T follicular helper cell (primary cell): ENCODE measurements around the gene SRSF5.
"Not testable (repeated sequence)": the region's sequence is repeated elsewhere in the genome, so short reads cannot be mapped to it uniquely, and the experiment has no call there.

Source experiments
- DNase-seq: peaks from one replicate; pipeline ENCODE4 v3.0.0-alpha.2; 2020; ENCODE audit warnings: low read depth
- total RNA-seq, 2 experiments: gene quantifications; one replicate each; lab custom pipeline; 2026; lab: John Stamatoyannopoulos, UW

Gene SRSF5
- total RNA-seq = 289 to 579 reads per million in 2 experiments

DNA sequence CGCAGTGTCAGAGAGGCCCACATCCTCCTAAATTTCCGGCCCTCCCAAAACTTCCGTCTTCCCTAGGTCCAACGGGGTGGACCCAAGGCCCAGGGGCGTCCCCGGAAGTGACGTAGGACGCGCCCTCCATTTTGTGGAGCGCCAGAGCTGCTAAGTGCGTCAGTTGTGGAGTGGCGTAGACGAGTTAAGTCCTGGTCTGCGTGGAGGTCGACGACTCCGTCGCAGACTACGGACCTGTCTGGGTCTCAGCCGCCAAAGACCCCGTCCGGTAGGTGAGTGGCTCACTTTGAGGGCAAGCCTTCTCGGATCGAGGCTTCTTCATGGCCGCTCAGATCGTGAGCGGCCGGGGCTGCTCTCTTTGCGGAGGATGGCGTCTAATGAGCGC lies at the start of gene SRSF5:
Gene SRSF5, plus strand, starts transcription at position 159 of the 385 bp plus-strand sequence. CDS start 1,015 bp downstream, outside the sequence.
- DNase-seq = peak; percentile 94

DNA sequence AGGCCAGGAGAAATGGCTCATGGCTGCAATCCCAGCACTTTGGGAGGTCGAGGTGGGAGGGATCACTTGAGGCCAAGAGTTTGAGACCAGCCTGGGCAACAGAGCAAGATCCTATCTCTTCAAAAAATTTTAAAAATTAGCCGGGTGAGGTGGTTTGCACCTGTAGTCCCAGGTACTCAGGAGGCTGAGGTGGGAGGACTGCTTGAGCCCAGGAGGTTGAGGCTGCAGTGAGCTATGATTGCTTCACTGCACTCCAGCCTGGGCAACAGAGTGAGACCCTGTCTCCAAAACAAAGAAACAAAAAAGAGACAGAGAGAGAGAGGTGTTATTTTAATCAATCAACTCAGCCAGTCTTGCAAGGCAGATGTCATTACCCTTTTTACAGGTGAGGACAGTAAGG lies 48.3 kb upstream of the SRSF5 start:
- DNase-seq = not testable (repeated sequence)

DNA sequence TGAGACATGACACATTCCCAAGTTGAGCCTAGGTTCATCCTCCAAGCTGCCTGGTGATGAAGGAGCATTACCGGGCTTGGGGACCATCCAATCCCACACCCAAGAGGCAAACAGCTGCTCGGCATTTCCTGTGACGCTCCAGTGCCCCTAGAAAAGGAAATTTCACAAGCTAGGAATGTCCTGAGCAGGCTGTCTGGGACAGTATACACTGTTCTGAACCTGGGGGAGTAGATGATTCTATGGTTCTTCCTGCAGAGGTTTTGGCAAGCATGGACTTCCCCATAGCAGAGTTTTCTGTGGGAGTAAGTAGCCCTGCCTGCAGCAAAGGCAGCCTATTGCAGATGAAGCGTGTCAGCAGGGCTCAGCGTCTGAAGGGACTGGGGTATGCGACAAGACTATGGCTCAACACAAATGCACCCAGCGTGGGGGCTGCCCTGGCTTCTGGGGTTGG lies 47.4 kb upstream of the SRSF5 start:
- no peak for DNase-seq

DNA sequence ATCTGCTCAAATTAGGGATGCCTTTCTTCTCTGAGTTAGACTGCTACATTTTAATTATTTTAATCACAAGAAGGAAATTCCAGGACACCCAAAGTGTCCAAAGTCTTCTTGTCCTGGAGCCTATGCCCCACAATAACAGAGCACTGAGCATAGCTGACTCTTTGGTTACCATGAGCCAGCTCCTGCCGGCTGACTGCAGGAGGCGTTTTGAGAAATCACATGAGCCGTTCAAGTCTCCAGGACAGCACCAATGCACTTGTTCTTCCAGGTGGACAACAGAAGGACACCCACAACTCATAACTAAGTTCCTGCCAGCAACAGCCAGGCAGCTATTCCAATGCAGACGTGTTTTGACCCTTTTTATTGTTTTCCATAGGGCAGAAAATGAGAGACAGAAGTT lies 46.0 kb upstream of the SRSF5 start:
- no peak for DNase-seq

DNA sequence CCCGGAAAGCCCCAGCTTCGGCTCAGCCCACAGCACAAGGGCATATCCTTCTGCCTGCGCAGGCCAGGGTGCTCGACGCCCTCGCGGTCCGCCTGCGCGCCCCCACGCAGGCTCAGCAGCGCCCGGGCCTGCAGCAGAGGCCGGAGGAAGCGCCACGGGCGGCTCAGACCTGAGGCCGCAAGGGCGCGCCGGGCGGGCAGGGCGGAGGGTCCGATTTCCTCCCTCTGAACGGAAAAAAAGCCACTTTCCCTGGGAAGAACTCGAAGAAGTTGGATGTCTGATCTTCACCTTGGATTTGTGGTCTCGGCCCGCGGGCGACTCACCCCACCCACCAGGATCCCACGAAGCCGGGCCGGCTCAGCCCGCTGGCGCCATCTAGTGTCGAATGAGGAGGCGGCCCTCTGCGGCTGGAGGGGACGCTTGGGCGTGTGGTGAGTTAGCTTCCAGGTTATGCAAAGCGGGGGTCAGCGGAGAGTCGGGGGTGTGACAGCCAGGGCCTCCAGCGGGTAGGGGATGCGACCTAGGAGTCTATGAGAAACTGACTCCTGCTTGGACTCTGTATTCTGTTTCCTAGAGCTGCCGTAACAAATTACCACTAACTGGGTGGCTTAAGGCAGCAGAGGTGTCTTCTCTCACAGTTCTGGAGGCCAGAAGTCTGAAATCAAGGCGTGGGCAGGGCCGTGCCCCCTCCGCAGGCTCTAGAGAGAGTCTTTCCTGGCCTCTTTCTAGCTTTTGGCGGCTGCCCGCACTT lies 40.0 kb upstream of the SRSF5 start:
- DNase-seq = peak; percentile 70

DNA sequence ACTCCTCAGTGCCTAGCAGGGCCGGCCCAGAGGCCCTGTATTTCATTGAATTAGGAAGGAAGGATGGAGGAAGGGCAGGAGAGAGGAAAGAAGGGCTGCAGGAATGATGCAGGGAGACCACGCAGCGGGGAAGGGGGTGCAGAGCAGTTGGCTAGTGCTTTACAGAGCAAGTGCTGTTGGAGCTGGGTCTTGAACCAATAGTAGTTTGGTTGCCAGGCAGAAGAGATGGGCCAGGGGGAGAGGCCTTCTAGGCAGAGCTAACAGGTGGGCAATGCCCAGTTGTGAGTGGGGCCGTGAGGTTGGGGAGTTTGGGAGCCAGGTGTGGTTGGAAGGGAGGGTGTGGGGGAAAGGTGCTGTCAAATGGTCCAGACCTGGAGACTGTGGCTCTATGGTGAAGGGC lies 39.1 kb upstream of the SRSF5 start:
- DNase-seq = no peak

DNA sequence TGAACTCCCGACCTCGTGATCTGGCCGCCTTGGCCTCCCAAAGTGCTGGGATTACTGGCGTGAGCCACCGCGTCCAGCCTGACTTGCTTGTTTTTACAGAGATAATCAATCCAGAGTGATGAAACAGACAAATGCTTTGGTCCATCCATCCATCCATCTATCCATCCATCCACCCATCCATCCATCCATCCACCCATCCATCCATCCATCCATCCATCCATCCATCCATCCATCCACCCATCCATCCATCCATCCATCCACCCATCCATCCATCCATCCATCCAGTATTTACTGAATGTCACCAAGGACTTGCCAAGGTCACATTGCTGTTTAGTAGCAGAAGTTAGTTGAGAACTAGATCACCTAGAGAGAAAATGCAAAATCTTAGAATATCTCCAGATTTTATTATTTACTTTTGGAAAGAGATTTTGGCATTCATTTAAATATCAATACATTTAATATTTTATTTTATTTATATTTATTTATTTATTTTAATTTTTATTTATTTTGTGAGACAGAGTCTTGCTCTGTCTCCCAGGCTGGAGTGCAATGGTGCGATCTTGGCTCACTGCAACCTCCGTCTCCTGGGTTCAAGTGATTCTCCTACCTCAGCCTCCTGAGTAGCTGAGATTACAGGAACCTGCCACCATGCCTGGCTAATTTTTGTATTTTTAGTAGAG lies 34.9 kb upstream of the SRSF5 start:
- DNase-seq = not testable (repeated sequence)

DNA sequence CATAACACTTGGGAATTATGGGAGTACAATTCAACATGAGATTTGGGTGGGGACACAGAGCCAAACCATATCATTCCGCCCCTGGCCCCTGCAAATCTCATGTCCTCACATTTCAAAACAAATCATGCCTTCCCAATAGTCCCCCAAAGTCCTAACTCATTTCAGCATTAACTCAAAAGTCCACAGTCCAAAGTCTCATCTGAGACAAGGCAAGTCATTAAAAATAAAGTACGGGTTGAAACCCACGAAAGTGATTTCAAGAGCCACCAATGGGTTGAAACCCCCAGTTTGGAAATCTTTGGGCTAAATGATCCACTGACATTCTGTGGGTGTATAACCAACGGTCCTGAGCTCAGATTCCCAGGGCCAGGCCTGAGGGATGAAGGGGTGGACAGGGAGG lies 30.5 kb upstream of the SRSF5 start:
- DNase-seq = not testable (repeated sequence)

DNA sequence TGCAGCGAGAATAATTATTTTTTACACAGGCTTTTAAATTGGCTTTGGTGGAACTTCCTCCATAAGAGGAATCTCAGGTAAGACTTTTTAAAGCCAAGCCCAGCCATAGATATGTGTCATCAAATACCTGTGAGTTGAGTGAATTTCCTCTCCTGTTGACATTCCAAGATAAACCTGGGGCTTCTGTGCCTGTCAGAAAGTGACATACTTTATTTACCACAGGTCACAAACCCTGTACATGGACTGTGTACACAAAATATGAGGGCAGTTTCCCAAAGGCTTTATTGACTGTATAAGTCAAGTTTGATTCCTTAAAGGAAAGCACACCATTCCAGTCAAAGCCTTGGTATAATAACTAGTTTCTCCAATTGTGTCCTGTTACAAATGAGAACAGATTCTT lies 25.9 kb upstream of the SRSF5 start:
- no peak for DNase-seq

DNA sequence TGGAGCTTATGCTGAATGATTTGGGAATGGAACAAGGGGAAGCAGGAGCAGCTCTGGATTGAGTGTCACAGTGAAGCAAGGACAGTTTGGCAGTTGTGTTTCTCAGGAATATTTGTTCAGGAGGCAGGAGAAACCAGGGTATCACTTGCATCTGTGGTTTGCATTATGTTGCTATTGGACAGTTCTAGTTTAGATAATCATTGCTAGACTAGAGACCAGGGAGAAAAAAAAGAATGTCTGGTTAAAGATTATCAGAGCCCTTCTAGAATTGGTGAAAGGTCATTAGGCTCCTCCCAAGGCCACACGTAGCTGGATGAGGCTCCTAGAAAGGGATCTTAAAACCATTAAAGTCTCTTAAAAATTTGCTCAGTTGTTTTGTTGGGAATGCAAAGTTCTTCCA lies 17.0 kb upstream of the SRSF5 start:
- no peak for DNase-seq

DNA sequence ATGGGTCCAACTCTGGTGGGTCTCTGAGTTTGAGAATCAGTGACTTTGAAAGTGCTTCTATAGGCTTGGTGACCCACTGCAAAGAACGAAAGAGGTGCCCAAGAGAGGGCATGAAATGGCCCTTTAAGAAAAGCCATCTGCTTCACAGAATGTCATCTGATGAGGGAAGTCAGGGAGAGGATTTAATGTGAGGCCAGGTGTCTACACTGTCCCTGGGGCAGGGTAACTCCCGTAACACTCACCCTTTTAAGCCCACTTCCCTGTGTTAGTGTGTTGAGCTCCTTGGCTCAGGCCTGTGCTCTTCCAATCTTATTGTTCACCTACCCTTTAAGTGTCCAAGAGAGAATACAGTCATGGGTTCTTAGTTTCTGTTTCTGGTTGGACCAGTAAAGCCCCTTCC lies 16.4 kb upstream of the SRSF5 start:
- DNase-seq = no peak

DNA sequence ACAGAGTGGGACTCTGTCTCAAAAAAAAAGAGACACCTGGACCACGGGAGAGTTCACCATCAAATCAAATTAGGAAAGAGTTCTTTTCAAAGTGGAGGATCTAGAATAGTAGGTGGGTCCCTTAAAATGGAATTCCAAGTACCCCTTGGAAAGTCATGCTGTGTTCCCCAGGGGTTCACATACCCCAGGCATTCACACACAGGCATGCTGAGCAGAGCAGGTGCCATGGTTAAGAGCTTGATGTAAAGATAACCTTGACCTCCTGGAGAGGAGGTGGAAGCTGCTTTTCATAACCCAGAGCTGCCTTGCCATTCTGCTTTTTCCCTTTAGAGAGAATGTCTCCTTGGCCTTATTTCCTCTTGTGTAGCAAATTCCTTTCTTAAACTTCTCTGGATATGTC lies 14.2 kb upstream of the SRSF5 start:
- no peak for DNase-seq

DNA sequence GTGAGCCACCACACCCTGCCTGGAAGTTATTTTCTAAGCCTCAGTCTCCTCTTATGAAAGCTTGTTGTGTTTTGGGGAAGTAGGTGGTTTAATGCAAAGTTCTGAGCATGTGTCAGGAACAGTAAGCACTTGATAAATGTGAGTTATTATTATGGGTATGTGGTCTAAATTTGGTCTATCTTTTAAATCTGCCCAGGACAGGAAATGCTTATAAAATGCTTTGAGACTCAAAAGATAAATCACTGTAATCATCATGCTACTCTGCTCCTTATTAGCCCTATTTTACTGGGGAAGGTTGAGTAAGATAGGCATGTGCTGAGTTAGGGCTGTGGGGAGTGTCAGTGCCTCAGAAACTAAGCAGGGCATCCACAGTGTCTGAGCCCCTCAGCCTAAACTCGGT lies 13.1 kb upstream of the SRSF5 start:
- DNase-seq = no peak

DNA sequence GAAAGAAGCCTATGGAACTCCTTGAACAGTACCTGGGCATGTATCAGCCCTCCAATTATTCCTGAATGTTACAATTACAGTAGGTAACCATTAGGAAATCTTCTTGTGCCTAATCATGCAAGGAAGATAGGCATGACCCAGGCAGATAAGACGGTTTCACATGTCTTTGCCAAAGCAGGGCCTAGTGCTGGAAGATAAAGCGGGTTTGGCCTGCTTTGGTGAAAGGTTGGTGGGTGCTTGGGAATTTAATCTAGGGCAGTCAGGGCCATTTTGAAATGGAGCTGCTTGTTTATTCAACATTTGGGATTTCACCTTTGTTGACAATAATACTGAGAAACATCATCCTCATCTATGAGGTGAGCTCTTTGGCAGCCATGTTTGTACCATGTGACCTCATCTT lies 12.5 kb upstream of the SRSF5 start:
- DNase-seq = no peak

DNA sequence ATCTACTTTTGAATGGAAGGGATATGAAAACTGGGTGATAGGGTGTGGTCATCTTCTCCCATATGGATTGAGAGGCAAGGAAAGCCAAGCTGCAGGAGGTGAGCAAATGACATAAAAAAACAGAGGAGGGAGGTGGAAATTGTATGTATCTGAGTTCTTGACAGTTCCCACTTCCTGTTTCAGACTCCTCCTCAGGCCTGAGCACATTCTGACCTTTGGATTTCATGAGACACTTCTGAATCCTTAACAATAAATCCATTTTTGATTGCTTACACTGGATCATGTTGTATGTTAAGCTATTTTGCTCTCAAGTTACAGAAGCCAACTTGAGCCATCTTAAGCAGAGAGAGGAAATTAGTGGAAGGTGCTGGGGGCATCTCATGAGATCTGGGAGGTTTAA lies 11.6 kb upstream of the SRSF5 start:
- DNase-seq = no peak

DNA sequence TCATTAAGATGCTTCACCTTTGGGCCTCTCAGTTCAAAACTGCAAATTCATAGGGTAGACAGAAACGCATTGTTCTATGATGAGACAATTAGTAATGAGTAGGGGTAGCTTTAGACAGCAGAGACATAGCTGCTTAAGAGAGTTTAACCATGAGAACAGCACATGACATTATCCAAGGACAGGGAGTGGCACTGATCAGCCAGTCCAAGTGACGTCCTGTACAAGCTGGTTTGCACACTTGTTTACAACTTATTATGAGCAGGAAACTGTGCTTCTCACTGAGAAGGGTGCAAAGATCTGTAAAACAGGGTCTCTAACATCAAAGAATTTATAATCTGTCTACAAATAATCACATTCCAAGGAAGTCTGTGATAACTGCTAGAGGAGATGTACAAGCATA lies 11.2 kb upstream of the SRSF5 start:
- DNase-seq = no peak

DNA sequence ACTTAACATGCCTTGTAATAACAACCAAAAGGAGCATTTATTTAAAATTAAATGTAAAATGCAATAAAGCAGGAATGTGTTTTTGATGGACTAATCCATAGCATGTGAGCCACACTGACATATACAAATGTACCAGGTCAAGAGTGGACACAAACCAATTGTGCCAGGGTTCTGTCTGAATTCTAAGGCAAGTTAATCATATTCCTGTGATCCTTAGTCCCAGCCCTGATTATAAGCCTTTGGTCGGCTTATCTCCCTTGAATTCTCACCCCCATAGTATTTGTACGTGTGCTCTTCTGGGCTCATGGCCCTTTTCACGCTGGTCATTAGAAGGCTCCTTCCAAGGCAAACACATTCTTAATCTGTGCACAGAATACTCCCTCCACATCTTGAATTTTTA lies 10.6 kb upstream of the SRSF5 start:
- DNase-seq = no peak

DNA sequence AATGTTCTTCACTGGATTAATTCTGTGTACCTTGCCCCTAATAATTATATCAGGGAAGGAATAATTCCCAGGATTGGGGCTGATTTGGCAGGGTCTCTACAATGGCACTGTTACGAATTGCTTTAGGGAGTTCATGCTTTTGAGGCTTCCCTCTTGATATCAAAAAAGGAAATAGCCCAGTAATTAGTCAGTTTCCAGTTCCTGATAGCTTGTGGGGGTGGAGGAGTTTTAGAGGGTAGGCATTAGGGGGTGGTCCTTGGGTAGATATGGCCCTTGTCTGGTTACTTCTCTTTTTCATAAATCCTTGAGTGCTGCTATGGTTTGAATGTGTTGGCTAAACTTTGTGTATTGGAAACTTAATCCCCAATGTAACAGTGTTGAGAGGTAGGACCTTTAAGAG lies 6.1 kb upstream of the SRSF5 start:
- no peak for DNase-seq

DNA sequence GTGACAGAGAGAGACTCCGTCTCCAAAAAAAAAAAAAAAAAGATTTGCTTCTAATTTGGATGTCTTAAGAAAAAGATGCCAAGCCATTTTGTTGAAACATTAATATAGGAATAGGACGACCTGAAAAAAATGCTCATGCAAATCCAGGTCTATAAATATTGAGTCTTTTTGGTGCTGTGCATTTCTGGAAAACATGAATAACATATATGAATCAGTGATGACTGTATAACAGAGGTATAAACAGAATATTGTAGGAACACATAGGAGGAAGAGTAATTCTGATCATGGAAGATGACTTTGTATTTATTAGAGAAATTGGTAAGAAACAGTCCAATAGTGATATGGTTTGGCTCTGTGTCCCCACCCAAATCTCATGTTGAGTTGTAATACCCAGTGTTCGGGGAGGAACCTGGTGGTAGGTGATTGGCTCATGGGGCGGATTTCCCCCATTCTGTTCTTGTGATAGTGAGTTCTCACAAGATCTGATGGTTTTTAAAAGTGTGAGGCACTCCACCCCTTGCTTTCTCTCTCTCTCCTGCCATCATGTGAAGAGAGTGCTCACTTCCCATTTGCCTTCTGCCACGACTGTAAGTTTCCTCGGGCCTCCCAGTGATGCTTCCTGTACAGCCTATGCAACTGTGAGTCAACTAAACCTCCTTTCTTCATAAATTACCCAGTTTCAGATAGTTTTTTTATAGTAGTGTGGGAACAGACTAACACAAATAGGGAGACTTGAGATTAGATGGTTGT lies 3.0 kb upstream of the SRSF5 start:
- no peak for DNase-seq

DNA sequence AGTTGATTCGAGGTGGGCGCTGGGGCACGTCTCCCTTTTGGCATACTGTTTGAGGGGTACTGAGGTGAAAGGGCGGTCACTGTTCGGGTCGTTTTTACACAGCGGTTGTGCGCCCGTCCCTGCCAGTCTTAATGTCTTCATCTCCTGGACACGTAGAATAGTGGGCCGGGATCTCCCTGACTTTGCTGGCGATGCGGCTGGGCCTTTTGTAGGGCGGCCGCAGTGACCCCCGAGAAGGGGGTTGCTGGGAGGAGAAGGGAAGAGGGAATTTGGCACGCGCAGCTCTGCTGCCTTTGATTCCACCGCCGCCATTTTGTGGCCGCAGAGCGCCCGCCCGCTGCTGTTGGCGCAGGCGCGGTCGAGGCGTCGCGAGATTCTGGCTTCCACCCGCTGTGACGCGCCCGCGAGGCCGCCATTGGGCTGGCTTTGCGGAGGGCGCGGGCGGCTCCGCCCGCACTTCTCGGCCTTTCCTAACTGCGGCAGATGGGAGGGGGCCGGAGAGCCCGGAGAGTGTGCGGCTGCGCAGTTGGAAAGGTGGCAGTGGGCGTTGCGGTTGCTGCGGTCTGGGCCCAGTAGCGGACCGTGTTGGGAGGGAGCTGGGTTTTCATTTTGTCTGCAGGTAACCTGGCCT lies 542 bp downstream of the SRSF5 start:
- DNase-seq = peak; percentile 81

DNA sequence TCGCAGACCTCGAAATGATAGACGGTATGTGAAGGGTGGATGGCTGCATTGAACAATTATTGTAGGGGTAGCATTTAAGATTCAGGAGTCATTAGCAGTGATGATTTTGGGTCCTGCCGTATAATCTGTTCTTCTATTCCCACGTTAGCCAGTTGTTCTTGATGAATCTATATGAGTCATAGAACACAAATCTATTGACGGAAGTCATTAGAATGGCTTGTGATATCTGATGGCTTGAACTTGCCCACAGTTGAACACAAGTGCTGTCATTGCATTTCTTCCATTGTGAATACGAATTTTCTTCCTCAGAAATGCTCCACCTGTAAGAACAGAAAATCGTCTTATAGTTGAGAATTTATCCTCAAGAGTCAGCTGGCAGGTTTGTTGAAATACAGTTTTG lies 1.9 kb downstream of the SRSF5 start:
- no peak for DNase-seq

DNA sequence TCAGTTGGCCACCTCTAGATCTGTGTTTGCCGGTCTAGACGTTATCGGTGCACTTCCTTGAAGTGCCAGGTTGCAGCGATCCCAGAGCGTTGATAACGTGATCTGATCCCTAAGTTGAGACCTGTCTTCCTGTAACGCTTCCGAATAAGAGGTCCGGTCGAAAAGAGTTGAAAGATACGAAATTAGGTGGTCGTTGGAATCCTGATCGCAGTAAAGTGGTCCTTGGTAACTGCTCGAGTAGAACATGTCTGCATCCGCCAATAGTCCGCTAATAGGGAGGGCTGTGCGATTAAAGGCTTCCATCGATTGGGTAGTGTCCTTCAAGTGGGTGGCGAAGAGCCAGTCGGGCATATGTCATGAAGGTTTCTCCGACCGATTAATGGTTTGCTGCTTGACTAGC lies 2.7 kb downstream of the SRSF5 start:
- DNase-seq = no peak
